A673 (cell line): ENCODE data around the gene RBP4. TPM values are rescaled to one million over a fixed set of nuclear protein-coding genes. Genes with fewer than 3 reads are reported as not detected.

Experiments
- BruUV-seq: library from RNA; stranded (reverse); fragments of 400-500 nt; replicated peaks from 2 replicates; lab custom pipeline; 2021; lab: Mats Ljungman, UMichigan
- CTCF ChIA-PET: fragments of 300-600 bp; sonication (Branson Sonifier 250); formaldehyde crosslinking; loops from one replicate; lab custom pipeline; 2022; ENCODE audit warnings: antibody characterized with exemption; lab: Charles Lee
- POLR2A ChIA-PET: fragments of 300-600 bp; sonication (Branson Sonifier 250); formaldehyde crosslinking; loops from one replicate; lab custom pipeline; 2022; ENCODE audit warnings: antibody characterized with exemption; ENCODE audit not compliant: low non-redundant PET; lab: Charles Lee
- DNase-seq: peaks from one replicate; pipeline ENCODE4 v3.0.0-alpha.2; 2015; ENCODE audit warnings: low spot score
- H3K27ac ChIP-seq: fragments of 200-600 bp; sonication (generic); 2 replicates; pipeline ENCODE4 v1.5.1; 2016; ENCODE audit warnings: mixed run types, low read depth, mild to moderate bottlenecking, mixed read lengths, antibody characterized with exemption, low read length; ENCODE audit not compliant: poor library complexity, severe bottlenecking
- H3K27me3 ChIP-seq: fragments of 200-600 bp; sonication (generic); replicated peaks from 2 replicates; pipeline ENCODE4 v1.6.1; 2017; ENCODE audit warnings: mixed run types, low read depth, mild to moderate bottlenecking, mixed read lengths, antibody characterized with exemption, low read length; ENCODE audit not compliant: insufficient read depth, poor library complexity
- H3K36me3 ChIP-seq: fragments of 200-600 bp; sonication (generic); 2 replicates; pipeline ENCODE4 v1.6.1; 2016; ENCODE audit warnings: mixed run types, mild to moderate bottlenecking, mixed read lengths, antibody characterized with exemption, low read length; ENCODE audit not compliant: insufficient read depth, poor library complexity, severe bottlenecking
- H3K4me1 ChIP-seq: fragments of 200-600 bp; sonication (generic); 2 replicates; pipeline ENCODE4 v1.6.1; 2017; ENCODE audit warnings: mixed run types, mild to moderate bottlenecking, mixed read lengths, antibody characterized with exemption, low read length; ENCODE audit not compliant: insufficient read depth, poor library complexity, severe bottlenecking
- H3K4me3 ChIP-seq: fragments of 200-600 bp; sonication (generic); 2 replicates; pipeline ENCODE4 v1.5.1; 2016; ENCODE audit warnings: low read depth, mixed run types, mild to moderate bottlenecking, mixed read lengths, low read length; ENCODE audit not compliant: poor library complexity, severe bottlenecking
- H3K9me3 ChIP-seq: fragments of 200-600 bp; sonication (generic); 2 replicates; pipeline ENCODE4 v1.6.1; 2016; ENCODE audit warnings: mixed run types, low read depth, mild to moderate bottlenecking, mixed read lengths, antibody characterized with exemption, low read length; ENCODE audit not compliant: poor library complexity, severe bottlenecking
- CTCF ChIP-seq: fragments of 300-800, 200-600 bp; sonication (generic); conservative IDR thresholded peaks from 2 replicates; pipeline ENCODE4 v1.5.1; 2017; ENCODE audit warnings: low read depth, mild to moderate bottlenecking, antibody characterized with exemption, low read length, moderate library complexity, mixed read lengths
- EZH2 ChIP-seq: fragments of 200-600 bp; sonication (generic); IDR thresholded peaks from 2 replicates; pipeline ENCODE4 v1.6.1; 2017; ENCODE audit warnings: borderline replicate concordance, low read depth, mild to moderate bottlenecking, mixed read lengths, antibody characterized with exemption, low read length; ENCODE audit not compliant: poor library complexity, severe bottlenecking
- intact Hi-C: fragments of 100-400 bp; cut with micrococcal nuclease; formaldehyde crosslinking; loops from one replicate; pipeline ENCODE4 v1.10.0; 2022; ENCODE audit not compliant: unreplicated experiment
- total RNA-seq: library from RNA; stranded (reverse); gene quantifications from 2 replicates; pipeline ENCODE4 v1.2.3, GENCODE V29; 2021

Gene RBP4
- total RNA-seq, 1 experiment from 2014 or later, result not detected

DNA sequence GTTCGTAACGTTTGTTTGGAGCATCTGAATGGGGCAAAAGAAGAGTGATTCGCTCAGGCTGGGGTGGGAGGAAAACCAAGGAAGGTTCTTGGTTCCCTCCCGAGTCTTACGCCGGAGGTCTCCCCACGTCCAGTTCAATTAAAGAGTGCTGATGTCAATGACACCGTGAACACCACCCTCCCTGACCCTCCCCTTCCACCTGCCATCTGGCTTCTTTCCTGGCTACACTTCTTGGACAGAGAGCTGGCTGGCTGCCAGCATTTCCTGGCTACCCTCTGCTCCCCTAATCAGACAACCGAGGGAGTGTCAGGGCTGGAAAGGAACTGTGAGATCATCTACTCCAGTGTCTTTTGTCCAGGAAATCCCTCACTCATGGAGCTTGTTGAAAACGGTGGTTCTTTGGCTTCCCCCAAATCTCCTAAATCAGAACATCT is 58.7 kb downstream of the RBP4 start:
- intact Hi-C loops, result no loop called here
- Histone ChIP-seq H3K9me3 (no peaks in the 10 kb centered on the region), H3K4me1 (no peaks in the 10 kb centered on the region), H3K36me3 (no peaks in the 10 kb centered on the region), H3K27me3 (peaks cover 4% of the 10 kb centered on the region), H3K27ac (no peak overlapping the region), H3K4me3 (no peak overlapping the region)
- POLR2A ChIA-PET, result no interaction called here
- peak; percentile 41 for DNase-seq
- BruUV-seq, result no TSS peak
- CTCF ChIA-PET, result interaction anchor here (1.0 kb wide), 1 partner anchor 138 kb away, joined by 3 read pairs; no protein-coding TSS in a partner anchor
- no peak for TF ChIP-seq EZH2
- TF ChIP-seq CTCF, result 0 out of 2 replicates have a peak, but pooled peaks have one; percentile 0

Other genes with a start within 250 kb of the RBP4 start
- 15.9 and 24.2 TPM in 2 replicates for gene MYOF, start 118.9 kb downstream of the RBP4 start, total RNA-seq
- 67.9 and 68.5 TPM in 2 replicates for gene CEP55, start 104.6 kb downstream of the RBP4 start, total RNA-seq
- gene FFAR4, start 34.6 kb downstream of the RBP4 start, total RNA-seq, result not detected in 2 replicates
- gene PDE6C, start 11.3 kb upstream of the RBP4 start, total RNA-seq, result not detected in 2 replicates
- 21.6 and 21.7 TPM in 2 replicates for gene FRA10AC1, start 101.4 kb upstream of the RBP4 start, total RNA-seq
- gene LGI1, start 156.7 kb upstream of the RBP4 start, total RNA-seq, result not detected in 2 replicates